Activated naive CD8-positive, alpha-beta T cell treated with anti-CD3 and anti-CD28 coated beads for 36 hours (primary cell): Measurements from ENCODE around the gene PAM. TPM values are rescaled to one million over a fixed set of nuclear protein-coding genes. Genes with fewer than 3 reads are reported as not detected.

Experiments used
- DNase-seq: peaks from one replicate; pipeline ENCODE4 v3.0.0; 2021
- H3K27ac Mint-ChIP-seq: one replicate; pipeline ENCODE4 v1.8.0; 2022; ENCODE audit warnings: mild to moderate bottlenecking, moderate library complexity, mixed read lengths
- H3K27me3 Mint-ChIP-seq: one replicate; pipeline ENCODE4 v1.8.0; 2022; ENCODE audit warnings: mild to moderate bottlenecking, mixed read lengths
- H3K36me3 Mint-ChIP-seq: one replicate; pipeline ENCODE4 v1.8.0; 2021; ENCODE audit warnings: mild to moderate bottlenecking, mixed read lengths
- H3K4me1 Mint-ChIP-seq: one replicate; pipeline ENCODE4 v1.8.0; 2021; ENCODE audit warnings: mixed read lengths
- H3K4me3 Mint-ChIP-seq: one replicate; pipeline ENCODE4 v1.8.0; 2022; ENCODE audit warnings: mild to moderate bottlenecking, moderate library complexity, mixed read lengths
- H3K9me3 Mint-ChIP-seq: one replicate; pipeline ENCODE4 v1.8.0; 2022; ENCODE audit warnings: mixed read lengths
- total RNA-seq, 2 experiments: library from RNA; stranded (reverse); gene quantifications; one replicate each; pipeline ENCODE4 v1.2.3, GENCODE V29; 2021

Gene PAM
- total RNA-seq, 2 experiments from 2014 or later, result 42.0 to 54.0 TPM

GRCh38 chr5:102782217-102782872, 27.2 kb downstream of the PAM start:
- no peak for DNase-seq
- peaks cover 1% of the 10 kb centered on the region for H3K9me3 Mint-ChIP-seq
- H3K4me1 Mint-ChIP-seq, result peaks cover 44% of the 10 kb centered on the region
- H3K4me3 Mint-ChIP-seq, result no peak overlapping the region
- no peaks in the 10 kb centered on the region for H3K27me3 Mint-ChIP-seq
- peaks cover 38% of the 10 kb centered on the region for H3K36me3 Mint-ChIP-seq
- no peak overlapping the region for H3K27ac Mint-ChIP-seq

- peaks cover 26% of the 10 kb centered on the region for H3K36me3 Mint-ChIP-seq
Observed at GRCh38 chr5:102787134-102787533, 32.0 kb downstream of the PAM start.

GRCh38 chr5:102788788-102789187, 33.7 kb downstream of the PAM start:
- Mint-ChIP-seq H3K36me3 (peaks cover 14% of the 10 kb centered on the region), H3K9me3 (no peaks in the 10 kb centered on the region), H3K4me3 (no peak overlapping the region), H3K27me3 (no peaks in the 10 kb centered on the region), H3K27ac (no peak overlapping the region), H3K4me1 (peaks cover 25% of the 10 kb centered on the region)
- DNase-seq, result no peak

More at GRCh38 chr5:102787134-102787533, 32.0 kb downstream of the PAM start:
- Mint-ChIP-seq H3K27ac (no peak overlapping the region), H3K4me1 (peaks cover 20% of the 10 kb centered on the region), H3K4me3 (no peak overlapping the region), H3K27me3 (no peaks in the 10 kb centered on the region), H3K9me3 (peaks cover 1% of the 10 kb centered on the region)
- no peak for DNase-seq

- Mint-ChIP-seq H3K4me3 (no peak overlapping the region), H3K36me3 (peaks cover 7% of the 10 kb centered on the region), H3K4me1 (peaks cover 25% of the 10 kb centered on the region), H3K9me3 (no peaks in the 10 kb centered on the region), H3K27me3 (no peaks in the 10 kb centered on the region), H3K27ac (no peak overlapping the region)
- DNase-seq, result no peak
Observed at GRCh38 chr5:102789469-102789868, 34.4 kb downstream of the PAM start.

GRCh38 chr5:102790748-102791147, 35.6 kb downstream of the PAM start:
- no peak overlapping the region for H3K27ac Mint-ChIP-seq
- no peak for DNase-seq
- H3K4me1 Mint-ChIP-seq, result peaks cover 16% of the 10 kb centered on the region
- H3K27me3 Mint-ChIP-seq, result no peaks in the 10 kb centered on the region
- no peaks in the 10 kb centered on the region for H3K9me3 Mint-ChIP-seq
- no peak overlapping the region for H3K4me3 Mint-ChIP-seq
- no peaks in the 10 kb centered on the region for H3K36me3 Mint-ChIP-seq

- Mint-ChIP-seq H3K9me3 (no peaks in the 10 kb centered on the region), H3K36me3 (peaks cover 2% of the 10 kb centered on the region), H3K4me1 (peaks cover 22% of the 10 kb centered on the region), H3K4me3 (no peak overlapping the region), H3K27ac (no peak overlapping the region), H3K27me3 (no peaks in the 10 kb centered on the region)
- DNase-seq, result no peak
Observed at GRCh38 chr5:102792705-102793104, 37.6 kb downstream of the PAM start.

GRCh38 chr5:102794047-102794446, 38.9 kb downstream of the PAM start:
- no peak for DNase-seq
- Mint-ChIP-seq H3K9me3 (no peaks in the 10 kb centered on the region), H3K4me1 (peaks cover 32% of the 10 kb centered on the region), H3K4me3 (no peak overlapping the region), H3K27me3 (no peaks in the 10 kb centered on the region), H3K27ac (no peak overlapping the region), H3K36me3 (peaks cover 2% of the 10 kb centered on the region)

GRCh38 chr5:102794677-102795331, 39.7 kb downstream of the PAM start:
- Mint-ChIP-seq H3K9me3 (no peaks in the 10 kb centered on the region), H3K36me3 (peaks cover 2% of the 10 kb centered on the region), H3K4me1 (peaks cover 36% of the 10 kb centered on the region), H3K27ac (no peak overlapping the region), H3K27me3 (no peaks in the 10 kb centered on the region), H3K4me3 (no peak overlapping the region)
- no peak for DNase-seq

- no peak overlapping the region for H3K27ac Mint-ChIP-seq
- H3K4me3 Mint-ChIP-seq, result no peak overlapping the region
- H3K9me3 Mint-ChIP-seq, result no peaks in the 10 kb centered on the region
- peaks cover 2% of the 10 kb centered on the region for H3K36me3 Mint-ChIP-seq
- no peak for DNase-seq
- H3K4me1 Mint-ChIP-seq, result peaks cover 43% of the 10 kb centered on the region
- no peaks in the 10 kb centered on the region for H3K27me3 Mint-ChIP-seq
Observed at GRCh38 chr5:102795526-102795925, 40.4 kb downstream of the PAM start.

- DNase-seq, result no peak
- H3K4me1 Mint-ChIP-seq, result peaks cover 46% of the 10 kb centered on the region
- no peaks in the 10 kb centered on the region for H3K9me3 Mint-ChIP-seq
- H3K36me3 Mint-ChIP-seq, result peaks cover 2% of the 10 kb centered on the region
- no peaks in the 10 kb centered on the region for H3K27me3 Mint-ChIP-seq
- no peak overlapping the region for H3K27ac Mint-ChIP-seq
- no peak overlapping the region for H3K4me3 Mint-ChIP-seq
Observed at GRCh38 chr5:102796009-102796408, 40.9 kb downstream of the PAM start.

GRCh38 chr5:102796498-102796897, 41.4 kb downstream of the PAM start:
- Mint-ChIP-seq H3K4me1 (peaks cover 50% of the 10 kb centered on the region), H3K27me3 (no peaks in the 10 kb centered on the region)

GRCh38 chr5:102797322-102797884, 42.3 kb downstream of the PAM start:
- H3K4me3 Mint-ChIP-seq, result no peak overlapping the region
- H3K9me3 Mint-ChIP-seq, result no peaks in the 10 kb centered on the region
- H3K27ac Mint-ChIP-seq, result no peak overlapping the region
- H3K4me1 Mint-ChIP-seq, result peaks cover 46% of the 10 kb centered on the region
- peaks cover 2% of the 10 kb centered on the region for H3K36me3 Mint-ChIP-seq
- DNase-seq, result no peak
- H3K27me3 Mint-ChIP-seq, result no peaks in the 10 kb centered on the region

More at GRCh38 chr5:102796498-102796897, 41.4 kb downstream of the PAM start:
- Mint-ChIP-seq H3K9me3 (no peaks in the 10 kb centered on the region), H3K27ac (no peak overlapping the region), H3K36me3 (peaks cover 2% of the 10 kb centered on the region), H3K4me3 (no peak overlapping the region)
- DNase-seq, result no peak

GRCh38 chr5:102798104-102798785, 43.1 kb downstream of the PAM start:
- H3K4me1 Mint-ChIP-seq, result peaks cover 44% of the 10 kb centered on the region
- DNase-seq, result no peak
- H3K4me3 Mint-ChIP-seq, result no peak overlapping the region
- peaks cover 2% of the 10 kb centered on the region for H3K36me3 Mint-ChIP-seq
- H3K27ac Mint-ChIP-seq, result no peak overlapping the region
- H3K27me3 Mint-ChIP-seq, result no peaks in the 10 kb centered on the region
- no peaks in the 10 kb centered on the region for H3K9me3 Mint-ChIP-seq

- no peak overlapping the region for H3K27ac Mint-ChIP-seq
- DNase-seq, result no peak
- H3K4me3 Mint-ChIP-seq, result no peak overlapping the region
- H3K36me3 Mint-ChIP-seq, result peaks cover 2% of the 10 kb centered on the region
- H3K9me3 Mint-ChIP-seq, result no peaks in the 10 kb centered on the region
- no peaks in the 10 kb centered on the region for H3K27me3 Mint-ChIP-seq
- peaks cover 44% of the 10 kb centered on the region for H3K4me1 Mint-ChIP-seq
Observed at GRCh38 chr5:102799017-102799416, 43.9 kb downstream of the PAM start.

GRCh38 chr5:102800427-102800826, 45.3 kb downstream of the PAM start:
- Mint-ChIP-seq H3K4me1 (peaks cover 42% of the 10 kb centered on the region), H3K36me3 (peaks cover 4% of the 10 kb centered on the region), H3K27ac (no peak overlapping the region), H3K4me3 (no peak overlapping the region), H3K9me3 (no peaks in the 10 kb centered on the region), H3K27me3 (no peaks in the 10 kb centered on the region)
- DNase-seq, result no peak
